ENCODE data around the gene KLHL11.
A peak's percentile ranks its signal among the peaks of the same experiment; 100 is the strongest.
"Not testable (repeated sequence)": the region's sequence is repeated elsewhere in the genome, so short reads cannot be mapped to it uniquely, and the experiment has no call there.

KLHL11 gene

GRCh38 chr17:41837761-41838538, 27.3 kb downstream of the KLHL11 start, which contains the start of gene KLHL10:
Gene KLHL10, plus strand, starts transcription at chr17:41837825. Its CDS starts 108 bp downstream, at chr17:41837933.
- DNase-seq (ENCODE audit: low read depth in 2 of 2), result no peak

DNA sequence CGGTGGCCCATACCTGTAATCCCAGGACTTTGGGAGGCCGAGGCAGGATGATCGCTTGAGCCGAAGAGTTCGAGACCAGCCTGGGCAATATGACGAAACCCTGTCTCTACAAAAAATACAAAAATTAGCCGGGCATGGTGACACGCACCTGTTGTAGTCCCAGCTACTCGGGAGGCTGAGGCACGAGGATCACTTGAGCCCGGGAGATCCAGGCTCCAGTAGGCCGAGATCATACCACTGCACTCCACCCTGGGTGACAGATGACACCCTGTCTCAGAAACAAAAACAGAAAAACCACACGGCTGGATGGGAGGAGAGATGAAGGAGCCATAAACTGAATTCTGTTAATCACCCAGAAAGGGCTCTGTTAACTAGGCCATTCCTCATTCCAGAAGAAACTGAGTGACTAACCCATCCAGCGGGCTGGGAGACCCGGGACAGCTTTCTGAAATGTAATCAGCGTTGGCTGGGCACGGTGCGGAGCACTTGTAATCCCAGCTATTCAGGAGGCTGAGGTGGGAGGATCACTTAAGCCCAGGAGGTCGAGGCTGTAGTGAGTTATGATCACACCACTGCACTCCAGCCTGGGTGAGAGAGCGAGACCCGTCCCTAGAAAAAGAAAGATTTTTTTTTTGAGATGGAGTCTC, 28.6 kb downstream of the KLHL11 start:
- DNase-seq (ENCODE audit: low read depth in 2 of 2), result no peak

DNA sequence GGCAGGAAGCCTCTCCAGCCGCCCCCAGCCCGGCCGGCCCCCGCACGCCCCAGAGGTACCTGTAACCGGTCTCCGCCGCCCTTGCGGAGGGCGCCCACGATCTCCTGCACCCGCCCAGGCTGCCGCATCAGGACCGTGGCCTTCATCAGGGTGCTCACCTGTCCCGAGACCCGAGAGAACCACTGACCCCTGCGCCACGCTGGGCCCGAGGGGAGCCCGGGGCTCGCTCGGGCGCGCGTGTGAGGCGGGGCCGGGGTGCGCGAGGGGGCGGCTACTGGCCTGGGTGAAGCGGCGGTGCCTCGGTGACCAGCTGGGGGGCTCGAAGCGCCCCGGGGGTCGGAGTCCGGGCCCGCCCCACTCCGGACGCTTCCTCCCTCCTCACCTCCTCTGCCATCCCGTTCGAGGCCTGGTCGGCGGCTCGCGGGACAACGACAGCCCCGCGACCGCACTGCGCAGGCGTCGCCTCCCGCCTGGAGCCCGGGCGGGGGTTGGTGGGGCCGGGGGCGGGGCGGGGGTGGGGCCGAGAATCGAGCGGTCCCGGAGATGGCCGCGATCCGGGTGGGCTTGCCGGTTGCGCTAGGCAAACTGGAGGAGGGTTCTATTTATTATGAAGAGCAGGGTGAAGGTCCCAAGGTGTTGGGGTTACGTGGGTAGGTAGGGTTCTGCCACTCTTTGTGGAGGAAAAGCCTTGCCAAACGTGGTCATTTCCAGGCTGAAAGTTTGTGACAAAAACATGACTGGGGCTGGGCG, 29.2 kb downstream of the KLHL11 start, which contains the start of gene NT5C3B:
NT5C3B (minus strand) TSS at position 433 of the 750 bp plus-strand sequence; CDS start at position 394, 39 bp downstream.
- DNase-seq (ENCODE audit: low read depth in 2 of 2), result peak in 1 of 2 experiments; percentile 11

- no peak for DNase-seq (ENCODE audit: low read depth in 2 of 2)
Observed at GRCh38 chr17:41835214-41835799, 29.9 kb downstream of the KLHL11 start.

DNA sequence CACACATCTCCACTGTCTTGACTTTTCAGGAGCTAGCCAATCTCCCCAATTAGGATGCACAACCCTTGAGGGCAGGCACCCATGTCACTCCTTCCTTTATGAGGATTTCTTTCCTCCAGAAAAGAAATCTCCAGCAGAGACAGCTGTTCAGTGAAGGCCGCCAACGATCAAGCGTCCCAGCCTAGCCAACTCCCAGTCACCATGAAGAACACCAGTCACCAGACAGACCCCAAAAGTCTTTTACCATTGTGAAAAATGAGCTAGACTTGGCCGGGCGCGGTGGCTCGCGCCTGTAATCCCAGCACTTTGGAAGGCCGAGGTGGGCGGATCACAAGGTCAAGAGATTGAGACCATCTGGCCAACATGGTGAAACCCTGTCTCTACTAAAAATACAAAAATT, 35.3 kb downstream of the KLHL11 start:
- DNase-seq (ENCODE audit: low read depth in 2 of 2), result not testable (repeated sequence)

DNA sequence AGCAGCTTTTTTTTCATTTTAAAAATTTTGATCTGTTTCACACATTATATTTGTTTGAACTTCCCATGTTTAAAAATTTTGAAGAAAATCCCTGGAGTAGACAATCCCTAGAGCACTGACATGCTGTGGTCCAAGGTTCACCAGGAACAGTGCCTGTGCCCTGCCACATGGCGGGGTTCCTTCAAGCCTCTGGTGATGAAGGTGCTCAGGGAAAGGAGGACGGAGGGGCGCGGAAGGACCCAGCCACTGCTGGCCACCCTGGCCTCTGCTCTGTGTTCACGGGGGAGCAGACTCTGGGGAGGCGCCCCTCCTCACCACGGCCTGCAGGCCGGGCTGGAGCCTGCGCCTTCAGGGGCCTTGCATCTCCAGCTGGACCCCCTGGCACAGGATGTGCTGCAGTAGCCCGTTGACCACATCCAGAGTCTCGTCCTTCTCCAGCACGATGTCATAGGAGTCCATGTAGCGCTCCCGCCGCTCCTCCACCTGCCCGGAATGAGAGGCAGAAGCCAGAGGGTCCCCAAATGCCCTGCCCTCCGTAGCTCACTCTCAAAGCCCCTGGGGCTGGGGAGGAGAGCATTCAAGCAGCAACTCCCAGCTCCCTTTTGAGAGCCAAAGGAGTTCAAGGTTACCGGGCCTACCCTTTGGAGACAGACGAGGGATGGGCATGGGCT, 39.9 kb downstream of the KLHL11 start:
- DNase-seq (ENCODE audit: low read depth in 2 of 2), result no peak

- DNase-seq (ENCODE audit: low read depth in 2 of 2), result no peak
Observed at GRCh38 chr17:41824086-41824485, 41.1 kb downstream of the KLHL11 start.

DNA sequence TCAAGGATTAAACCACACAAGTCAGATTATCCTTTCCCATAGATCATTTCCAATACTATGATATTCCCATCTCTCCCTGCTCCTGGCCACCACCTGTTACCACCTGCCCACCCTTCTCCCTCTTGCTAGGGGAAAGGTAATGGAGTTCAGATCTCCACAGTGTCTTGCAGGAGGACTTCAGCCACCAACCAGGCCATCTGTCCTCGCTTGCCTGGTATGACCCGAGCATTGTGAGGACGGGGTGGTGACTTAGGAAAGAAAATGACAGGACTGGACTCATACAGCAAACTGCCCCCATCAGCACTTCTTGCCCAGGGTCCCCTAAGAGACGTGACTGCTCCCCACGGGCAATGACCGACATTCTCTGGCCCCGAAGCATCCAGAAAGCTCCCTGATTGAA, 41.6 kb downstream of the KLHL11 start:
- DNase-seq (ENCODE audit: low read depth in 2 of 2), result no peak

DNA sequence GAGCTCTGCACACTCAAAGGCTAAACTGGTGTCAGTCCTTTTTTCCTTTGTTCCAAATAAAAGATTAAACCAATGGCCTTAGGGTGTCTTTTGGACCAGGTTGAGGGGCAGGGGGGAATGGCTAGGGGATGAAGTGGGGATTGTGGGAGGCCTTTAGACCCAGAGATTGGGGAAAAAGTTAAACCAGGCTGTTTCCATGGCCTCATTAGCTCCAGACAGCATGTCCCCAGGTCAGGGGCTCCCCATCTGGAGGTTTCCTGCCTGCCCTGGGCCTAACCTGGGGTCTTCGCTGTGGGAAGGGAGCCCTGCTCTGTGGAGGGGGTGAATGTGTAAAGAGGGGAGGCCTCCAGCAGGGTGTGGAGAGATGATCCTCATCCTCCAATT, 42.1 kb downstream of the KLHL11 start:
- DNase-seq (ENCODE audit: low read depth in 2 of 2), result no peak

DNA sequence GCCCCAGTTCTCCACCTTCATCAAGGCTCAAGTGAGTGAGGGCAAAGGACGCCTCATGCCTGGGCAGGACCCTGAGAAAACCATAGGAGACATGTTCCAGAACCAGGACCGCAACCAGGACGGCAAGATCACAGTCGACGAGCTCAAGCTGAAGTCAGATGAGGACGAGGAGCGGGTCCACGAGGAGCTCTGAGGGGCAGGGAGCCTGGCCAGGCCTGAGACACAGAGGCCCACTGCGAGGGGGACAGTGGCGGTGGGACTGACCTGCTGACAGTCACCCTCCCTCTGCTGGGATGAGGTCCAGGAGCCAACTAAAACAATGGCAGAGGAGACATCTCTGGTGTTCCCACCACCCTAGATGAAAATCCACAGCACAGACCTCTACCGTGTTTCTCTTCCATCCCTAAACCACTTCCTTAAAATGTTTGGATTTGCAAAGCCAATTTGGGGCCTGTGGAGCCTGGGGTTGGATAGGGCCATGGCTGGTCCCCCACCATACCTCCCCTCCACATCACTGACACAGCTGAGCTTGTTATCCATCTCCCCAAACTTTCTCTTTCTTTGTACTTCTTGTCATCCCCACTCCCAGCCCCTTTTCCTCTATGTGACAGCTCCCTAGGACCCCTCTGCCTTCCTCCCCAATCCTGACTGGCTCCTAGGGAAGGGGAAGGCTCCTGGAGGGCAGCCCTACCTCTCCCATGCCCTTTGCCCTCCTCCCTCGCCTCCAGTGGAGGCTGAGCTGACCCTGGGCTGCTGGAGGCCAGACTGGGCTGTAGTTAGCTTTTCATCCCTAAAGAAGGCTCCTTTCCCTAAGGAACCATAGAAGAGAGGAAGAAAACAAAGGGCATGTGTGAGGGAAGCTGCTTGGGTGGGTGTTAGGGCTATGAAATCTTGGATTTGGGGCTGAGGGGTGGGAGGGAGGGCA, 42.7 kb downstream of the KLHL11 start:
- no peak for DNase-seq (ENCODE audit: low read depth in 2 of 2)

DNA sequence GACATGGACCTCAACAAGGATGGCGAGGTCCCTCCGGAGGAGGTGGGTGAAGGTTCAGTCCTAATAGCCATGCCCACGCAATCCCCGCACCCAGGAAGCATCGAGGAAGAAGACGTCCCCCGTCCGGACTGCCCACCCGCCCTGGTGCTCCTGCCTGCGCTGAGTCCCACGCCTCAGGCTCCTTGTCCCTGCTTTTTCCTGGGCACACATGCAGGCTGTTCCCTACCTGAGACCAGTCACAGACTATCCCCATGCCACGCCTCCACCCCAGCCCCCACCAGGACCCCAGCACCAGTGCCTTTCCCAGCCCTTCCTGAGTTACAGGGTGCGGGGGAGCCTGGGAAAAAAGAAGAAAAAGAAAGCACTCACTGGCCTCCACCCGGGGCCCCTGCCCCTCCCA, 43.4 kb downstream of the KLHL11 start:
- no peak for DNase-seq (ENCODE audit: low read depth in 2 of 2)

DNA sequence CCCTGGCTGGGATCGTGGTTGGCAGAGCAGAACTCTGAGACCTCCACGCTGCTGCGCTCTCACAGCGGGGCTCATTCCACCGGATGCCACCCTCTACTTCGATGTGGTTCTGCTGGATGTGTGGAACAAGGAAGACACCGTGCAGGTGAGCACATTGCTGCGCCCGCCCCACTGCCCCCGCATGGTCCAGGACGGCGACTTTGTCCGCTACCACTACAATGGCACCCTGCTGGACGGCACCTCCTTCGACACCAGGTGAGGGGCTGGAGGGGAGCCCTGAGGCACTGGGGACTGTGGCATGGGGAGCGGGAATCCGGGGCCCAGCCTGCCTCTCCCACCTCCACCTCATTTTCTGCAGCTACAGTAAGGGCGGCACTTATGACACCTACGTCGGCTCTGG, 47.2 kb downstream of the KLHL11 start:
- no peak for DNase-seq (ENCODE audit: low read depth in 2 of 2)

DNA sequence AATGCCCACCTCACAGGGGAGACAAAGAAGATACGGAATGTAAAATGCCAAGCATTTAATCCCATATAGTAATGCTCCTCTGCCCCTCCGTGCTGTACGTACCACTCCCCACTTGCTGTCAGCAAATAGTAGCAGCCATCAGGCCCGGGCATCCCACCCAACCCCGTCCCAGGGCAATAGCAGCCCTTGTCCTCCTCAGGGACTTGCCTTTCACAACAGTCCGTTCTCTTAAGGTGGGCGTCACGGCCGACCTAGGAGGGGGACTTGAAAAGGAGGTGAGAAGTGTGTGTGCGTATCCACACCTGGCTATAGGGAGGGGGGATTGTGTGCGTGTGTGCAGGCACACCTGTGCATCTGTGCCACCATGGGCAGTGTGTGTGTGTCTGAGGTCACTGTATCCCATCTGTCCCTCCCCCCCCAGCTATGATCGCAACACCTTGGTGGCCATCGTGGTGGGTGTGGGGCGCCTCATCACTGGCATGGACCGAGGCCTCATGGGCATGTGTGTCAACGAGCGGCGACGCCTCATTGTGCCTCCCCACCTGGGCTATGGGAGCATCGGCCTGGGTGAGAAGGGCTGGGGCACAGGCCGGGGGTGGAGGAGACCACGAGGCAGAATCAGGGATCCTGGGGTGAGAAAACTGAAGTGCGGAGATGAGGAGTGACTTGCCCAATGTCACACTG, 48.4 kb downstream of the KLHL11 start:
- no peak for DNase-seq (ENCODE audit: low read depth in 2 of 2)

GRCh38 chr17:41814195-41814594, 51.0 kb downstream of the KLHL11 start:
- no peak for DNase-seq (ENCODE audit: low read depth in 2 of 2)

- DNase-seq (ENCODE audit: low read depth in 2 of 2), result no peak
Observed at GRCh38 chr17:41813699-41814124, 51.5 kb downstream of the KLHL11 start.

GRCh38 chr17:41813152-41813680, 52.0 kb downstream of the KLHL11 start:
- no peak for DNase-seq (ENCODE audit: low read depth in 2 of 2)

GRCh38 chr17:41812381-41813151, 52.7 kb downstream of the KLHL11 start, which contains the start of gene FKBP10:
Gene FKBP10, plus strand, starts transcription at chr17:41813004. Its CDS starts 31 bp downstream, at chr17:41813035.
- DNase-seq (ENCODE audit: low read depth in 2 of 2), result peak; percentile 81 to 87

DNA sequence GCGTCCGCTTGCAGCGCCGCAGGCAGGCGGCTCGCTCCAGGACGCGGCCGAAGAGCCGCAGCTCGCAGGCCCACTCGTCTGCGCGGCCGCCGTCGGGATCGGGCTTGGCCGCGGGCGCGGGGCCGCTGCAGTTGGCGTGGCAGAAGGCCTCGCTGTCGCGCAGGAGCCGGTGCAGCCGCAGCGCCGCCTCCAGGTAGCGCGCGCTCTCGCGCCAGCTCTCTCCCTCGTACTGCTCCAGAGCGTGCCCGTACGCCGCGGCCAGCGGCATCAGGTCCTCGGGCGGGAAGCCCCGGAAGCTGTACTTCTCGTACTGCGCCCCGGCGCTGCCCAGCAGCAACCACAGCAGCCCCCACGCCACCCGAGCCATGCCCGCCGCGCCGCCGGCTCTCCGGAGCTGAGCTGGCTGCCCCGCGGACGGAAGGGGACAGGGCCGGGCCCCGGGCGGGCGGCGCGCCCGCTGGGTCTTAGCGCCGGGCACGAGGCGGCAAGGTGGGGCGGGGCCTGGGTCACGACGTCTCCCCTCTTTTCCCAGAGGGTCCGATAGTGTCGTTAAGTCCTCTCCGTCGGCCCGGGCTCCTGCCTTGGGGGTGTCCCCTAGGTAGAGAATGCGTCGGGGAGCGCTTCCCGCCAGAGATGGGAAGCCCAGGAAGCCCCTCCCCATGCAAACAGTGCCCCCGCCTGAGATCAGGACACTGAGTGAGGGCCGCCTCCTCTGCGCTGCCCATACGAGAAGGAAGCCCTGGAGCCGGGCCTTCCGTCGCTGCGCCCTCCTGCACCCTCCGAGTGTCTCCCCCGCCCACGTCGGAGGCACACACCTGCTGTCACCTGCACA, 53.5 kb downstream of the KLHL11 start, which contains the start of gene P3H4:
P3H4 (minus strand) TSS at position 401 of the 832 bp plus-strand sequence; CDS start at position 367, 34 bp downstream.
- peak in 1 of 2 experiments; percentile 41 for DNase-seq (ENCODE audit: low read depth in 2 of 2)
